SK-N-SH (cell line): ENCODE results near the gene TNK2. TPM values are rescaled to one million over a fixed set of nuclear protein-coding genes. Genes with fewer than 3 reads are reported as not detected.

Experiments used
- CTCF ChIA-PET: fragments of 300-600, 350-600 bp; formaldehyde crosslinking; extraction: SDS; loops from one replicate; lab custom pipeline; 2021; lab: Yijun Ruan, JAX
- POLR2A ChIA-PET: fragments of 350-600 bp; sonication (Branson Sonifier 250); formaldehyde crosslinking; extraction: SDS; loops from one replicate; lab custom pipeline; 2020; ENCODE audit warnings: antibody characterized with exemption, inconsistent platforms; lab: Yijun Ruan, JAX
- DNase-seq: peaks from one replicate; pipeline ENCODE4 v3.0.0; 2012
- H2AFZ ChIP-seq: fragments of 200-600 bp; sonication (generic); 2 replicates; pipeline ENCODE4 v1.8.1; 2016; ENCODE audit warnings: antibody characterized with exemption, mild to moderate bottlenecking, low read depth
- H3F3A ChIP-seq: fragments of 200-600 bp; sonication (generic); replicated peaks from 2 replicates; pipeline ENCODE3; 2016; ENCODE audit warnings: antibody characterized with exemption, mild to moderate bottlenecking; ENCODE audit not compliant: insufficient read depth
- H3K27ac ChIP-seq, 2 experiments: fragments of 200-500 bp in 1 of 2; fragments of 200-600 bp in 1 of 2; sonication (Bioruptor generic) in 1 of 2; sonication (generic), shearing (Covaris generic) in 1 of 2; 2 replicates each; pipeline versions ENCODE4 v1.5.1 to v1.6.1; 2014 to 2016; ENCODE audit warnings: low read depth in 2 of 2, inconsistent platforms in 1 of 2, low read length in 1 of 2, mild to moderate bottlenecking in 1 of 2, mixed read lengths in 1 of 2
- H3K27me3 ChIP-seq: fragments of 200-600 bp; sonication (generic), shearing (Covaris generic); 2 replicates; pipeline ENCODE4 v1.6.1; 2016; ENCODE audit warnings: mixed run types; ENCODE audit not compliant: insufficient read depth
- H3K36me3 ChIP-seq, 2 experiments: fragments of 200-500 bp in 1 of 2; fragments of 200-600 bp in 1 of 2; sonication (Bioruptor generic) in 1 of 2; sonication (generic) in 1 of 2; replicated peaks in 1 of 2; 2 replicates each; pipeline versions ENCODE3 to v1.5.1; 2014 to 2016; ENCODE audit warnings: low read length in 1 of 2, mild to moderate bottlenecking in 1 of 2; ENCODE audit not compliant: insufficient read depth in 2 of 2, control insufficient read depth in 1 of 2
- H3K4me1 ChIP-seq, 2 experiments: fragments of 200-500 bp in 1 of 2; fragments of 200-600 bp in 1 of 2; sonication (Bioruptor generic) in 1 of 2; sonication (generic), shearing (Covaris generic) in 1 of 2; 2 replicates each; pipeline versions ENCODE4 v1.5.1 to v1.6.1; 2014 to 2016; ENCODE audit warnings: low read depth in 1 of 2, low read length in 1 of 2, mixed run types in 1 of 2; ENCODE audit not compliant: insufficient read depth in 2 of 2, control insufficient read depth in 1 of 2
- H3K4me2 ChIP-seq: fragments of 200-600 bp; sonication (generic), shearing (Covaris generic); 2 replicates; pipeline ENCODE4 v1.6.1; 2017; ENCODE audit warnings: mixed run types
- H3K4me3 ChIP-seq, 2 experiments: fragments of 200-500 bp in 1 of 2; fragments of 200-600 bp in 1 of 2; sonication (Bioruptor generic) in 1 of 2; sonication (generic), shearing (Covaris generic) in 1 of 2; 2 replicates each; pipeline versions ENCODE4 v1.5.1 to v1.8.1; 2014 to 2016; ENCODE audit warnings: low read depth in 2 of 2, inconsistent platforms in 1 of 2, low read length in 1 of 2, mild to moderate bottlenecking in 1 of 2, mixed read lengths in 1 of 2, moderate library complexity in 1 of 2
- H3K79me2 ChIP-seq: fragments of 200-600 bp; sonication (generic); 2 replicates; pipeline ENCODE4 v1.8.1; 2017; ENCODE audit warnings: mild to moderate bottlenecking; ENCODE audit not compliant: insufficient read depth
- H3K9ac ChIP-seq: fragments of 200-600 bp; sonication (generic); 2 replicates; pipeline ENCODE4 v1.6.1; 2017; ENCODE audit warnings: mixed run types
- H3K9me2 ChIP-seq: fragments of 200-600 bp; sonication (generic); 2 replicates; pipeline ENCODE4 v1.6.1; 2017; ENCODE audit warnings: mixed run types
- H3K9me3 ChIP-seq: fragments of 200-600 bp; sonication (generic); 2 replicates; pipeline ENCODE4 v1.6.1; 2017; ENCODE audit warnings: mixed run types, mild to moderate bottlenecking, moderate library complexity
- H4K20me1 ChIP-seq: fragments of 200-600 bp; sonication (generic); 2 replicates; pipeline ENCODE4 v1.6.1; 2017; ENCODE audit warnings: mild to moderate bottlenecking, mixed run types; ENCODE audit not compliant: insufficient read depth
- CTCF ChIP-seq: fragments of 200-600 bp; sonication (generic); IDR thresholded peaks from 2 replicates; pipeline ENCODE4 v1.6.1; 2017; ENCODE audit warnings: antibody characterized with exemption, mild to moderate bottlenecking, moderate library complexity
- EP300 ChIP-seq, 2 experiments: IDR thresholded peaks; 2 replicates each; pipeline versions ENCODE4 v1.4.0 to v1.6.1; 2012; ENCODE audit warnings: borderline replicate concordance in 1 of 2, low read depth in 1 of 2, low read length in 1 of 2
- EZH2phosphoT487 ChIP-seq: fragments of 200-600 bp; sonication (generic); IDR thresholded peaks from 2 replicates; pipeline ENCODE4 v1.6.1; 2017; ENCODE audit warnings: low read depth, mixed run types, mild to moderate bottlenecking, antibody characterized with exemption, moderate library complexity, borderline replicate concordance
- FOXJ3 ChIP-seq: sonication (generic); formaldehyde crosslinking; IDR thresholded peaks from 2 replicates; pipeline ENCODE4 v1.5.1; 2020; ENCODE audit warnings: mild to moderate bottlenecking, missing genetic modification reagents
- GABPA ChIP-seq: IDR thresholded peaks from 2 replicates; pipeline ENCODE4 v1.4.0; 2012; ENCODE audit warnings: low read depth, mild to moderate bottlenecking
- MXI1 ChIP-seq: IDR thresholded peaks from 2 replicates; pipeline ENCODE4 v1.6.1; 2012; ENCODE audit warnings: mild to moderate bottlenecking, low read depth, low read length, improper control_type of control experiment
- NRF1 ChIP-seq: IDR thresholded peaks from 2 replicates; pipeline ENCODE4 v1.6.1; 2012; ENCODE audit warnings: low read depth, mild to moderate bottlenecking, low read length
- PBX3 ChIP-seq: IDR thresholded peaks from 2 replicates; pipeline ENCODE4; 2012
- RCOR1 ChIP-seq: fragments of 150-350 bp; IDR thresholded peaks from 2 replicates; pipeline ENCODE4 v1.6.1; 2017; ENCODE audit warnings: antibody characterized with exemption, low read length
- SIN3A ChIP-seq: IDR thresholded peaks from 2 replicates; pipeline ENCODE4 v1.6.1; 2012; ENCODE audit warnings: low read depth, mild to moderate bottlenecking, low read length, moderate library complexity, borderline replicate concordance
- SMC3 ChIP-seq: IDR thresholded peaks from 2 replicates; pipeline ENCODE4 v1.6.1; 2012; ENCODE audit warnings: low read depth, low read length, improper control_type of control experiment
- USF2 ChIP-seq: fragments of 150-350 bp; IDR thresholded peaks from 2 replicates; pipeline ENCODE4 v1.6.1; 2017; ENCODE audit warnings: antibody characterized with exemption, low read length, low read depth, borderline replicate concordance
- YY1 ChIP-seq: IDR thresholded peaks from 2 replicates; pipeline ENCODE4 v1.4.0; 2012; ENCODE audit warnings: low read depth, mild to moderate bottlenecking
- WGBS: methylation state at CpG from one replicate; pipeline ENCODE4 v1.1.6; 2017; ENCODE audit warnings: low lambda C conversion rate; 5-methylcytosine and 5-hydroxymethylcytosine counted together
- polyA plus RNA-seq, 3 experiments: library from polyadenylated mRNA; depleted of rRNA; stranded (reverse); fragments of >200 nt; gene quantifications; 2 replicates each; pipeline ENCODE4 v1.2.3, GENCODE V29; 2012

The TNK2 gene
- polyA plus RNA-seq, 1 of the 3 experiments (the other 2 are of a cell fraction): 17.3 TPM

GRCh38 chr3:195931582-195932273 is 23.4 kb upstream of the TNK2 start:
- ChIA-PET CTCF (interaction anchor here (3.1 to 4.7 kb wide), 2 partner anchors 17 to 37 kb away, joined by 8 to 19 read pairs; no protein-coding TSS in a partner anchor), POLR2A (no interaction called here)
- no peaks in the 10 kb centered on the region; a peak in 1 of 4 replicates for H3K4me1 ChIP-seq
- H3K9me3 ChIP-seq: no peaks in the 10 kb centered on the region
- H3K4me2 ChIP-seq: no peak overlapping the region
- no peak overlapping the region for H3K9ac ChIP-seq
- H3K4me3 ChIP-seq: no peak overlapping the region
- no peaks in the 10 kb centered on the region for H3K36me3 ChIP-seq
- H3K79me2 ChIP-seq: no peaks in the 10 kb centered on the region
- H3K27ac ChIP-seq: no peak overlapping the region
- no peak overlapping the region for H2AFZ ChIP-seq
- TF ChIP-seq CTCF: no peak
- no peak for TF ChIP-seq USF2
- TF ChIP-seq NRF1: no peak
- TF ChIP-seq SIN3A: no peak
- no peak for TF ChIP-seq YY1
- TF ChIP-seq RCOR1: no peak
- TF ChIP-seq FOXJ3 (CRISPR knock-in tag): no peak
- no peak for TF ChIP-seq PBX3
- no peak for TF ChIP-seq EP300 (IDR thresholded peaks at IDR 0.05; ENCODE audit: borderline replicate concordance in 1 of 2, low read depth in 1 of 2, low read length in 1 of 2)
- no peak for TF ChIP-seq EZH2phosphoT487
- H4K20me1 ChIP-seq: no peaks in the 10 kb centered on the region
- DNase-seq: no peak
- no peaks in the 10 kb centered on the region for H3K9me2 ChIP-seq
- no peaks in the 10 kb centered on the region for H3K27me3 ChIP-seq
- WGBS: 87% methylated on average over 7 of the region's 8 CpGs
- no peaks in the 10 kb centered on the region for H3F3A ChIP-seq

GRCh38 chr3:195929452-195929851 is 21.1 kb upstream of the TNK2 start:
- H3K4me1 ChIP-seq: no peaks in the 10 kb centered on the region; a peak in 1 of 4 replicates
- no peak overlapping the region for H2AFZ ChIP-seq
- no peaks in the 10 kb centered on the region for H3K9me3 ChIP-seq
- H3F3A ChIP-seq: no peaks in the 10 kb centered on the region
- H3K4me3 ChIP-seq: no peak overlapping the region
- H3K36me3 ChIP-seq: no peaks in the 10 kb centered on the region
- no peak for DNase-seq
- H3K9ac ChIP-seq: no peak overlapping the region
- POLR2A ChIA-PET: no interaction called here
- no peaks in the 10 kb centered on the region for H3K79me2 ChIP-seq
- CTCF ChIA-PET: no interaction called here
- H3K9me2 ChIP-seq: no peaks in the 10 kb centered on the region
- H4K20me1 ChIP-seq: no peaks in the 10 kb centered on the region
- TF ChIP-seq GABPA (no peak), YY1 (no peak), USF2 (no peak), SMC3 (no peak), MXI1 (no peak)
- no peak overlapping the region for H3K4me2 ChIP-seq
- H3K27me3 ChIP-seq: no peaks in the 10 kb centered on the region
- 85% methylated on average over 3 of the region's 3 CpGs for WGBS
- H3K27ac ChIP-seq: no peak overlapping the region
